ENCODE results near the gene SLC39A12. TPM values are rescaled to one million over a fixed set of nuclear protein-coding genes. Genes with fewer than 3 reads are reported as not detected.

SLC39A12 gene
- total and polyA plus RNA-seq, 2 of the 8 experiments (the other 6 are each of a cell fraction or from before 2014, with no cell fraction given), result not detected

DNA sequence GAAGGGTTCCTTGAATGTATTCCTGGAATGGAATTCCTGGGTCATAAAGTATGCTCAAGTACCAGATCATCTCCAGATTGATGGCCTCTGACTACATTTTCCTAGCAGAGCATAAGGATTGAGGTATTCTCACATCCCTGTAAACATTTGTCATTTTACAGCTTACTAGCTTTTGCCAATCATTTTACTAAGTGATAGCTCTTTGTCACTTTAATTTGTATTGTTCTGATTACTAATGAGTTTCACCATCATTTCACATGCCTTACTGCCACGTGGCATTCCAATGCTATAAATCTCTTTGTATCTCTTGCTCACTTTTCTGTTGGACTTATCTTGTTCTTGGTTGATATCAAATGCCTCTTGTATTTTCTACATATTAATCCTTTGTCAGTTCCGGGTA lies 119.9 kb downstream of the SLC39A12 start (continued):
- TF ChIP-seq, protein P1, sequence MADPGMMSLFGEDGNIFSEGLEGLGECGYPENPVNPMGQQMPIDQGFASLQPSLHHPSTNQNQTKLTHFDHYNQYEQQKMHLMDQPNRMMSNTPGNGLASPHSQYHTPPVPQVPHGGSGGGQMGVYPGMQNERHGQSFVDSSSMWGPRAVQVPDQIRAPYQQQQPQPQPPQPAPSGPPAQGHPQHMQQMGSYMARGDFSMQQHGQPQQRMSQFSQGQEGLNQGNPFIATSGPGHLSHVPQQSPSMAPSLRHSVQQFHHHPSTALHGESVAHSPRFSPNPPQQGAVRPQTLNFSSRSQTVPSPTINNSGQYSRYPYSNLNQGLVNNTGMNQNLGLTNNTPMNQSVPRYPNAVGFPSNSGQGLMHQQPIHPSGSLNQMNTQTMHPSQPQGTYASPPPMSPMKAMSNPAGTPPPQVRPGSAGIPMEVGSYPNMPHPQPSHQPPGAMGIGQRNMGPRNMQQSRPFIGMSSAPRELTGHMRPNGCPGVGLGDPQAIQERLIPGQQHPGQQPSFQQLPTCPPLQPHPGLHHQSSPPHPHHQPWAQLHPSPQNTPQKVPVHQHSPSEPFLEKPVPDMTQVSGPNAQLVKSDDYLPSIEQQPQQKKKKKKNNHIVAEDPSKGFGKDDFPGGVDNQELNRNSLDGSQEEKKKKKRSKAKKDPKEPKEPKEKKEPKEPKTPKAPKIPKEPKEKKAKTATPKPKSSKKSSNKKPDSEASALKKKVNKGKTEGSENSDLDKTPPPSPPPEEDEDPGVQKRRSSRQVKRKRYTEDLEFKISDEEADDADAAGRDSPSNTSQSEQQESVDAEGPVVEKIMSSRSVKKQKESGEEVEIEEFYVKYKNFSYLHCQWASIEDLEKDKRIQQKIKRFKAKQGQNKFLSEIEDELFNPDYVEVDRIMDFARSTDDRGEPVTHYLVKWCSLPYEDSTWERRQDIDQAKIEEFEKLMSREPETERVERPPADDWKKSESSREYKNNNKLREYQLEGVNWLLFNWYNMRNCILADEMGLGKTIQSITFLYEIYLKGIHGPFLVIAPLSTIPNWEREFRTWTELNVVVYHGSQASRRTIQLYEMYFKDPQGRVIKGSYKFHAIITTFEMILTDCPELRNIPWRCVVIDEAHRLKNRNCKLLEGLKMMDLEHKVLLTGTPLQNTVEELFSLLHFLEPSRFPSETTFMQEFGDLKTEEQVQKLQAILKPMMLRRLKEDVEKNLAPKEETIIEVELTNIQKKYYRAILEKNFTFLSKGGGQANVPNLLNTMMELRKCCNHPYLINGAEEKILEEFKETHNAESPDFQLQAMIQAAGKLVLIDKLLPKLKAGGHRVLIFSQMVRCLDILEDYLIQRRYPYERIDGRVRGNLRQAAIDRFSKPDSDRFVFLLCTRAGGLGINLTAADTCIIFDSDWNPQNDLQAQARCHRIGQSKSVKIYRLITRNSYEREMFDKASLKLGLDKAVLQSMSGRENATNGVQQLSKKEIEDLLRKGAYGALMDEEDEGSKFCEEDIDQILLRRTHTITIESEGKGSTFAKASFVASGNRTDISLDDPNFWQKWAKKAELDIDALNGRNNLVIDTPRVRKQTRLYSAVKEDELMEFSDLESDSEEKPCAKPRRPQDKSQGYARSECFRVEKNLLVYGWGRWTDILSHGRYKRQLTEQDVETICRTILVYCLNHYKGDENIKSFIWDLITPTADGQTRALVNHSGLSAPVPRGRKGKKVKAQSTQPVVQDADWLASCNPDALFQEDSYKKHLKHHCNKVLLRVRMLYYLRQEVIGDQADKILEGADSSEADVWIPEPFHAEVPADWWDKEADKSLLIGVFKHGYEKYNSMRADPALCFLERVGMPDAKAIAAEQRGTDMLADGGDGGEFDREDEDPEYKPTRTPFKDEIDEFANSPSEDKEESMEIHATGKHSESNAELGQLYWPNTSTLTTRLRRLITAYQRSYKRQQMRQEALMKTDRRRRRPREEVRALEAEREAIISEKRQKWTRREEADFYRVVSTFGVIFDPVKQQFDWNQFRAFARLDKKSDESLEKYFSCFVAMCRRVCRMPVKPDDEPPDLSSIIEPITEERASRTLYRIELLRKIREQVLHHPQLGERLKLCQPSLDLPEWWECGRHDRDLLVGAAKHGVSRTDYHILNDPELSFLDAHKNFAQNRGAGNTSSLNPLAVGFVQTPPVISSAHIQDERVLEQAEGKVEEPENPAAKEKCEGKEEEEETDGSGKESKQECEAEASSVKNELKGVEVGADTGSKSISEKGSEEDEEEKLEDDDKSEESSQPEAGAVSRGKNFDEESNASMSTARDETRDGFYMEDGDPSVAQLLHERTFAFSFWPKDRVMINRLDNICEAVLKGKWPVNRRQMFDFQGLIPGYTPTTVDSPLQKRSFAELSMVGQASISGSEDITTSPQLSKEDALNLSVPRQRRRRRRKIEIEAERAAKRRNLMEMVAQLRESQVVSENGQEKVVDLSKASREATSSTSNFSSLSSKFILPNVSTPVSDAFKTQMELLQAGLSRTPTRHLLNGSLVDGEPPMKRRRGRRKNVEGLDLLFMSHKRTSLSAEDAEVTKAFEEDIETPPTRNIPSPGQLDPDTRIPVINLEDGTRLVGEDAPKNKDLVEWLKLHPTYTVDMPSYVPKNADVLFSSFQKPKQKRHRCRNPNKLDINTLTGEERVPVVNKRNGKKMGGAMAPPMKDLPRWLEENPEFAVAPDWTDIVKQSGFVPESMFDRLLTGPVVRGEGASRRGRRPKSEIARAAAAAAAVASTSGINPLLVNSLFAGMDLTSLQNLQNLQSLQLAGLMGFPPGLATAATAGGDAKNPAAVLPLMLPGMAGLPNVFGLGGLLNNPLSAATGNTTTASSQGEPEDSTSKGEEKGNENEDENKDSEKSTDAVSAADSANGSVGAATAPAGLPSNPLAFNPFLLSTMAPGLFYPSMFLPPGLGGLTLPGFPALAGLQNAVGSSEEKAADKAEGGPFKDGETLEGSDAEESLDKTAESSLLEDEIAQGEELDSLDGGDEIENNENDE (IDR thresholded peaks at IDR 0.05; ENCODE audit: insufficient replicate concordance, low read length), result no peak
- TF ChIP-seq, protein P2, sequence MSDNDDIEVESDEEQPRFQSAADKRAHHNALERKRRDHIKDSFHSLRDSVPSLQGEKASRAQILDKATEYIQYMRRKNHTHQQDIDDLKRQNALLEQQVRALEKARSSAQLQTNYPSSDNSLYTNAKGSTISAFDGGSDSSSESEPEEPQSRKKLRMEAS (IDR thresholded peaks at IDR 0.05), result no peak
- no peak for TF ChIP-seq SP4 (IDR thresholded peaks at IDR 0.05; ENCODE audit: low read length)
- no peak for TF ChIP-seq RFX5 (IDR thresholded peaks at IDR 0.05; ENCODE audit: borderline replicate concordance, low read depth, low read length)
- TF ChIP-seq PHF8 (conservative IDR thresholded peaks at IDR 0.05; ENCODE audit: low read depth, low read length), result no peak
